ENCODE results near the gene ST8SIA6.

ST8SIA6 gene

DNA sequence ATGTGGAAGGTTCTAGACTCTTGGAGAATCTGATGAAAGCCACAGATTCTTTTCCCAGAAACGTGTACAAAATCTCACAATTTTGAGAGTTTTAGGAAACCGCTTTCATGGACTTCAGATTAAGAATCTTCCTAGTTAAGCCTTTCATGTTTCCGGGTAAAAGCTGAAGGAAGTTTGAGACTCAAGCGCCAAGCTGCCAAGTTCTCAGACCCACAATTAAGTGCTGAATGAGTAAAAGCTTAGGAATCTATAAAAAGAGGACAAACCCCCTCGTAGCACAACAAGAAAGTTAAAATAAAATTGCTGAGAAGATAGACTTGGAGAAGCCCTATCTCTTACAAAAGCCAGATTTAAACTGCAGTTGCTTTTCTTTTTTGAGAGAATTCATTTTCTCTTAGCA lies 99.6 kb downstream of the ST8SIA6 start:
- TF ChIP-seq TEAD4 (IDR thresholded peaks at IDR 0.05) (no peak), RAD21 (IDR thresholded peaks at IDR 0.05; ENCODE audit: low read depth) (no peak), FOXM1 (IDR thresholded peaks at IDR 0.05; ENCODE audit: borderline replicate concordance, low read depth) (no peak), ZBTB7A (IDR thresholded peaks at IDR 0.05; ENCODE audit: low read depth) (no peak), CREB1 (IDR thresholded peaks at IDR 0.05; ENCODE audit: low read depth) (no peak), EP300 (IDR thresholded peaks at IDR 0.05; ENCODE audit: borderline replicate concordance) (no peak), TCF12 (IDR thresholded peaks at IDR 0.05; ENCODE audit: low read depth) (no peak), REST (IDR thresholded peaks at IDR 0.05; ENCODE audit: low read depth) (no peak), EGR1 (IDR thresholded peaks at IDR 0.05) (no peak), MAX (IDR thresholded peaks at IDR 0.05) (no peak), NFIC (IDR thresholded peaks at IDR 0.05) (no peak), CEBPB (IDR thresholded peaks at IDR 0.05) (no peak), YY1 (IDR thresholded peaks at IDR 0.05; ENCODE audit: low read depth) (no peak), TAF1 (IDR thresholded peaks at IDR 0.05; ENCODE audit: low read depth) (no peak)
- TF ChIP-seq, protein P1, sequence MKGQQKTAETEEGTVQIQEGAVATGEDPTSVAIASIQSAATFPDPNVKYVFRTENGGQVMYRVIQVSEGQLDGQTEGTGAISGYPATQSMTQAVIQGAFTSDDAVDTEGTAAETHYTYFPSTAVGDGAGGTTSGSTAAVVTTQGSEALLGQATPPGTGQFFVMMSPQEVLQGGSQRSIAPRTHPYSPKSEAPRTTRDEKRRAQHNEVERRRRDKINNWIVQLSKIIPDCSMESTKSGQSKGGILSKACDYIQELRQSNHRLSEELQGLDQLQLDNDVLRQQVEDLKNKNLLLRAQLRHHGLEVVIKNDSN (IDR thresholded peaks at IDR 0.05), result no peak

DNA sequence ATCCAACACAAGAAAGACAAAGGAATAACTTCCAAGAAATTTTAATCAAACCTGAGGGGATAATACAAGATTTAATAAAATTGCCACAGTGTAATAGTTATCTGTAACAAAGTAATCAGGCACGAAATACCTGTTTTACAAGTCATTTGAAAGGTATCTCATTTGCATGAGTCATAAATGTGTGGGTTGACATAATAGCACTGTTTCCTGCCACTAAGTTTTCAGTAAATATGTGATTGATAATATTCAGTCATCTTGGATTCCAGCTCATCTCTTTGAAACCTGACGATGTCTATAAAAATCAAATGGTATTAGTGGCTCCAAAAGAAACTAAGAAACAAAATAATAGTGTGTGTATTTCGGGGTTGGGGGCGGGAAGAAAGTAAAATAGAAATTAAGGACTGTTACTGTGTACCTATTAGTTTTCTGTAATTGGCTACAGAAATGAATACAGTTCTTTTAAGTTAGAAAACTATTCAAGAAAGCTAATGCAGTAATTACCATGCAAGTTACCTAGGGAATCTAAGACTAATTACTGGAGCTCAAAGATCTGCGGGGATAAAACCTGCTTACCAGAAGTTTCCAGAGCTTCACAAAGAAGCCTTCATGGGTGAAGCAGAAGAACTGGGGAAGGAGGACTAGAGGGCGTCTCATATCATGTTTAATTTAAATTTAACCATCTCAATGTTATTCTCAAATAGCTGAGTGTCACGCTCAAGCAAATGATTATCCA lies 100.7 kb downstream of the ST8SIA6 start:
- TF ChIP-seq YY1 (IDR thresholded peaks at IDR 0.05; ENCODE audit: low read depth), result no peak
- TF ChIP-seq MAX (IDR thresholded peaks at IDR 0.05), result no peak
- TF ChIP-seq, protein P1 (IDR thresholded peaks at IDR 0.05), result no peak
- no peak for TF ChIP-seq TEAD4 (IDR thresholded peaks at IDR 0.05)
- TF ChIP-seq FOXM1 (IDR thresholded peaks at IDR 0.05; ENCODE audit: borderline replicate concordance, low read depth), result no peak
- no peak for TF ChIP-seq TAF1 (IDR thresholded peaks at IDR 0.05; ENCODE audit: low read depth)
- no peak for TF ChIP-seq TCF12 (IDR thresholded peaks at IDR 0.05; ENCODE audit: low read depth)
- TF ChIP-seq CREB1 (IDR thresholded peaks at IDR 0.05; ENCODE audit: low read depth), result no peak

DNA sequence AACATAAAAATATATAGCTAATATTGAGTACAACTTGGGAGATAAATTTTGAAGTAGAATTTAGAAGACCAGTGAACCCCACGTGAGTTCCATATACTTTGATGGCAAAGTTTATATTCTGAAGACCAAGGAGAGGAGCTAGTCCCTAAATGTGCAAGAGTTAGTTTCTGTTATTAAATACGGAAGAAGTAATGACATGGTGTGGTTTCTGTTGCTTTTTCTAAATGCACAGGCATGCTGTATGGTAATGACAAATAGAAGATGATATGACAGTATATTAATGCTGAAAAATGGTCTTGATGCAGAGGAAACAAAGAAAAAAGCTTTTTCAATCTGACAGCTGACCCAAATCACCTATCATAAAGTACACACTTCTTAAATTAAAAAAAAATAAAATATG lies 101.8 kb downstream of the ST8SIA6 start:
- no peak for TF ChIP-seq CREB1 (IDR thresholded peaks at IDR 0.05; ENCODE audit: low read depth)
- TF ChIP-seq FOXM1 (IDR thresholded peaks at IDR 0.05; ENCODE audit: borderline replicate concordance, low read depth), result no peak
- TF ChIP-seq TEAD4 (IDR thresholded peaks at IDR 0.05), result no peak
- TF ChIP-seq TAF1 (IDR thresholded peaks at IDR 0.05; ENCODE audit: low read depth), result no peak
- TF ChIP-seq TCF12 (IDR thresholded peaks at IDR 0.05; ENCODE audit: low read depth), result no peak
- TF ChIP-seq MAX (IDR thresholded peaks at IDR 0.05), result no peak
- TF ChIP-seq EP300 (IDR thresholded peaks at IDR 0.05; ENCODE audit: borderline replicate concordance), result no peak
- TF ChIP-seq, protein P1 (IDR thresholded peaks at IDR 0.05), result no peak
- TF ChIP-seq REST (IDR thresholded peaks at IDR 0.05; ENCODE audit: low read depth), result no peak
- TF ChIP-seq RAD21 (IDR thresholded peaks at IDR 0.05; ENCODE audit: low read depth), result no peak
- TF ChIP-seq CEBPB (IDR thresholded peaks at IDR 0.05), result no peak
- TF ChIP-seq NFIC (IDR thresholded peaks at IDR 0.05), result no peak
- no peak for TF ChIP-seq ZBTB7A (IDR thresholded peaks at IDR 0.05; ENCODE audit: low read depth)
- no peak for TF ChIP-seq EGR1 (IDR thresholded peaks at IDR 0.05)
- no peak for TF ChIP-seq YY1 (IDR thresholded peaks at IDR 0.05; ENCODE audit: low read depth)

GRCh38 chr10:17351506-17351905 lies 102.9 kb downstream of the ST8SIA6 start:
- no peak for TF ChIP-seq EP300 (IDR thresholded peaks at IDR 0.05; ENCODE audit: borderline replicate concordance)
- TF ChIP-seq RAD21 (IDR thresholded peaks at IDR 0.05; ENCODE audit: low read depth), result no peak
- no peak for TF ChIP-seq TEAD4 (IDR thresholded peaks at IDR 0.05)
- no peak for TF ChIP-seq ZBTB7A (IDR thresholded peaks at IDR 0.05; ENCODE audit: low read depth)
- TF ChIP-seq, protein P1 (IDR thresholded peaks at IDR 0.05), result no peak
- no peak for TF ChIP-seq TCF12 (IDR thresholded peaks at IDR 0.05; ENCODE audit: low read depth)
- no peak for TF ChIP-seq MAX (IDR thresholded peaks at IDR 0.05)
- TF ChIP-seq NFIC (IDR thresholded peaks at IDR 0.05), result no peak
- no peak for TF ChIP-seq YY1 (IDR thresholded peaks at IDR 0.05; ENCODE audit: low read depth)
- TF ChIP-seq CEBPB (IDR thresholded peaks at IDR 0.05), result no peak
- no peak for TF ChIP-seq TAF1 (IDR thresholded peaks at IDR 0.05; ENCODE audit: low read depth)
- no peak for TF ChIP-seq REST (IDR thresholded peaks at IDR 0.05; ENCODE audit: low read depth)
- no peak for TF ChIP-seq EGR1 (IDR thresholded peaks at IDR 0.05)
- no peak for TF ChIP-seq FOXM1 (IDR thresholded peaks at IDR 0.05; ENCODE audit: borderline replicate concordance, low read depth)
- no peak for TF ChIP-seq CREB1 (IDR thresholded peaks at IDR 0.05; ENCODE audit: low read depth)
